ENCODE data around the gene MMP15. TPM values are rescaled to one million over a fixed set of nuclear protein-coding genes. Genes with fewer than 3 reads are reported as not detected.
"Not testable (repeated sequence)": the region's sequence is repeated elsewhere in the genome, so short reads cannot be mapped to it uniquely, and the experiment has no call there.

MMP15 gene
- total RNA-seq, 4 donors from 2014 or later: 11.4 to 32.9 (median 28.4) TPM

GRCh38 chr16:58074657-58075056 lies 49.1 kb downstream of the MMP15 start:
- 67 to 86% methylated on average over 4 of the region's 4 CpGs for WGBS, 2 donors
- Histone ChIP-seq H3K4me1 (no peaks in the 10 kb centered on the region), H3K9me3 (peaks cover 0 to 12% (median 0%) of the 10 kb centered on the region in 4 donors), H3K27me3 (no peaks in the 10 kb centered on the region), H3K4me3 (no peak overlapping the region), H3K27ac (no peak overlapping the region), H3K36me3 (no peaks in the 10 kb centered on the region)
- TF ChIP-seq CTCF (IDR thresholded peaks at IDR 0.05) (no peak), POLR2A (IDR thresholded peaks at IDR 0.05) (no peak), EP300 (IDR thresholded peaks at IDR 0.05) (no peak)
- DNase-seq (ENCODE audit: low spot score in 2 of 2): no peak

GRCh38 chr16:58076514-58076913 lies 51.0 kb downstream of the MMP15 start:
- Histone ChIP-seq H3K9me3 (peaks cover 0 to 12% (median 0%) of the 10 kb centered on the region in 4 donors), H3K4me3 (no peak overlapping the region), H3K4me1 (no peaks in the 10 kb centered on the region), H3K36me3 (no peaks in the 10 kb centered on the region), H3K27me3 (no peaks in the 10 kb centered on the region), H3K27ac (no peak overlapping the region)
- DNase-seq (ENCODE audit: low spot score in 2 of 2): no peak
- WGBS, 2 donors: 94 to 96% methylated on average over 1 of the region's 1 CpG
- TF ChIP-seq CTCF (IDR thresholded peaks at IDR 0.05) (no peak), EP300 (IDR thresholded peaks at IDR 0.05) (no peak), POLR2A (IDR thresholded peaks at IDR 0.05) (no peak)

GRCh38 chr16:58077796-58078195 lies 52.2 kb downstream of the MMP15 start:
- TF ChIP-seq POLR2A (IDR thresholded peaks at IDR 0.05) (no peak), EP300 (IDR thresholded peaks at IDR 0.05) (no peak), CTCF (IDR thresholded peaks at IDR 0.05) (no peak)
- WGBS, 2 donors: 55 to 69% methylated on average over 8 of the region's 8 CpGs

GRCh38 chr16:58080657-58081056 lies 55.1 kb downstream of the MMP15 start:
- not testable (repeated sequence) for H3K4me3 ChIP-seq; DNase-seq (ENCODE audit: low spot score in 2 of 2); H3K36me3 ChIP-seq; H3K27ac ChIP-seq; H3K4me1 ChIP-seq; H3K27me3 ChIP-seq
- 57 to 63% methylated on average over 5 of the region's 5 CpGs for WGBS, 2 donors
- H3K9me3 ChIP-seq: peaks cover 0 to 12% (median 0%) of the 10 kb centered on the region in 4 donors

More at GRCh38 chr16:58077796-58078195, 52.2 kb downstream of the MMP15 start:
- Histone ChIP-seq H3K4me3 (no peak overlapping the region), H3K9me3 (peaks cover 0 to 12% (median 0%) of the 10 kb centered on the region in 4 donors), H3K36me3 (no peaks in the 10 kb centered on the region), H3K27me3 (no peaks in the 10 kb centered on the region), H3K4me1 (no peaks in the 10 kb centered on the region), H3K27ac (no peak overlapping the region)
- DNase-seq (ENCODE audit: low spot score in 2 of 2): no peak

- no peaks in the 10 kb centered on the region for H3K4me1 ChIP-seq
- DNase-seq (ENCODE audit: low spot score in 2 of 2): no peak
- no peaks in the 10 kb centered on the region for H3K27me3 ChIP-seq
Observed at GRCh38 chr16:58082381-58082780, 56.8 kb downstream of the MMP15 start.

More at GRCh38 chr16:58082381-58082780, 56.8 kb downstream of the MMP15 start:
- Histone ChIP-seq H3K27ac (no peak overlapping the region), H3K36me3 (no peaks in the 10 kb centered on the region), H3K9me3 (no peaks in the 10 kb centered on the region), H3K4me3 (no peak overlapping the region)
- no peak for TF ChIP-seq POLR2A (IDR thresholded peaks at IDR 0.05)
- TF ChIP-seq EP300 (IDR thresholded peaks at IDR 0.05): no peak
- no peak for TF ChIP-seq CTCF (IDR thresholded peaks at IDR 0.05)
